Measurements from ENCODE around the gene HYAL2. TPM values are rescaled to one million over a fixed set of nuclear protein-coding genes. Genes with fewer than 3 reads are reported as not detected.

The HYAL2 gene
- total and polyA plus RNA-seq, 2 of the 8 experiments (the other 6 are each of a cell fraction or from before 2014, with no cell fraction given) = 51.9 to 176 TPM

DNA sequence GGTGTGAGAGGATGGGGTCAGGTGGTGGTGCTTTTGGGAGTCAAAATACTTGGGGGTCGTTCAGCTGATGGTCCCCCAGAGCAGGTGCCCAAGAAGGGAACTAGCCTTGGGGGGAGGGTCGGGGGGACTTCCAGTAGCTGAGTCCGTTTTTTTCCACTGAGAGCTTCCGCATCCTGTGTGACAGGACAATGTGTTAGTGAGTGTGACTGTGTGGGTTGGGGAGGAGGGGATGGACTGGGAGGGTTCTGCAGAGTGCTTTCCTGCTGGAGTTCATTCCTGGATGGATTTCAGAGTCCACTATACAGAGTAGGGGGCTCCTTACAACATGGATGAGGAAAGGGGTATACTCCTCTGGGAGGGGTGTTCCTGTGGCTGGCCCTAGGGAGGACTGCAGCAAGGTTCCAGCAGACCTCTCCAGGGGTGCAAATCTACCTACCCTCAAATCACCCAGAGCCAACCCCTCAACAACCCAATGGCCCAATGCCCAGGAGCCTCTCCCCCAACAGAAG lies 601 bp upstream of the HYAL2 start (continued):
- TF ChIP-seq HDAC2 (IDR thresholded peaks at IDR 0.05; ENCODE audit: borderline replicate concordance in 1 of 2, low read depth in 2 of 2, low read length in 2 of 2) (no peak), CBX5 (IDR thresholded peaks at IDR 0.05; ENCODE audit: low read depth, low read length) (no peak), GABPA (IDR thresholded peaks at IDR 0.05; ENCODE audit: borderline replicate concordance, insufficient read depth, low read length) (no peak)
